ENCODE results near the gene DYNLT4.
A peak's percentile ranks its signal among the peaks of the same experiment; 100 is the strongest.

Gene DYNLT4

GRCh38 chr1:44806704-44807363 is at the start of gene DYNLT4:
Gene DYNLT4, minus strand, starts transcription at chr1:44807351. Its CDS starts 683 bp downstream, at chr1:44806668.
- Mint-ChIP-seq H3K4me1 (peaks cover 73% of the 10 kb centered on the region), H3K36me3 (ENCODE audit: low read depth) (peaks cover 16% of the 10 kb centered on the region), H3K27ac (peak within 1 kb of the TSS; percentile 100), H3K9me3 (no peaks in the 10 kb centered on the region), H3K4me3 (peak within 1 kb of the TSS; percentile 74), H3K27me3 (ENCODE audit: low read depth, poor library complexity) (no peaks in the 10 kb centered on the region)
- no peak for DNase-seq
- TF ChIP-seq CTCF (IDR thresholded peaks at IDR 0.05) = no peak

GRCh38 chr1:44855742-44856141 is 48.6 kb upstream of the DYNLT4 start:
- no peak for TF ChIP-seq CTCF (IDR thresholded peaks at IDR 0.05)
- H3K27me3 Mint-ChIP-seq (ENCODE audit: low read depth, poor library complexity) = no peaks in the 10 kb centered on the region
- H3K36me3 Mint-ChIP-seq (ENCODE audit: low read depth) = peaks cover 53% of the 10 kb centered on the region
- H3K9me3 Mint-ChIP-seq = no peaks in the 10 kb centered on the region
- DNase-seq = no peak
- H3K4me3 Mint-ChIP-seq = no peak overlapping the region
- no peak overlapping the region for H3K27ac Mint-ChIP-seq
- H3K4me1 Mint-ChIP-seq = no peaks in the 10 kb centered on the region

GRCh38 chr1:44854970-44855369 is 47.8 kb upstream of the DYNLT4 start:
- no peak overlapping the region for H3K27ac Mint-ChIP-seq
- peaks cover 2% of the 10 kb centered on the region for H3K4me1 Mint-ChIP-seq
- no peaks in the 10 kb centered on the region for H3K9me3 Mint-ChIP-seq
- H3K36me3 Mint-ChIP-seq (ENCODE audit: low read depth) = peaks cover 53% of the 10 kb centered on the region
- H3K4me3 Mint-ChIP-seq = no peak overlapping the region
- no peak for DNase-seq
- TF ChIP-seq CTCF (IDR thresholded peaks at IDR 0.05) = no peak
- H3K27me3 Mint-ChIP-seq (ENCODE audit: low read depth, poor library complexity) = no peaks in the 10 kb centered on the region

GRCh38 chr1:44853201-44853600 is 46.0 kb upstream of the DYNLT4 start:
- Mint-ChIP-seq H3K4me1 (peaks cover 20% of the 10 kb centered on the region), H3K27ac (no peak overlapping the region), H3K36me3 (ENCODE audit: low read depth) (peaks cover 51% of the 10 kb centered on the region), H3K27me3 (ENCODE audit: low read depth, poor library complexity) (no peaks in the 10 kb centered on the region), H3K9me3 (no peaks in the 10 kb centered on the region), H3K4me3 (no peak overlapping the region)
- no peak for TF ChIP-seq CTCF (IDR thresholded peaks at IDR 0.05)
- no peak for DNase-seq

GRCh38 chr1:44851308-44851707 is 44.2 kb upstream of the DYNLT4 start:
- H3K36me3 Mint-ChIP-seq (ENCODE audit: low read depth) = peaks cover 35% of the 10 kb centered on the region

More at GRCh38 chr1:44851308-44851707, 44.2 kb upstream of the DYNLT4 start:
- Mint-ChIP-seq H3K27me3 (ENCODE audit: low read depth, poor library complexity) (no peaks in the 10 kb centered on the region), H3K4me3 (no peak overlapping the region), H3K9me3 (no peaks in the 10 kb centered on the region), H3K27ac (no peak overlapping the region), H3K4me1 (peaks cover 25% of the 10 kb centered on the region)
- no peak for TF ChIP-seq CTCF (IDR thresholded peaks at IDR 0.05)
- DNase-seq = no peak
